Liver (tissue), 9 donors: Measurements from ENCODE around the gene BACH2. TPM values are rescaled to one million over a fixed set of nuclear protein-coding genes. Genes with fewer than 3 reads are reported as not detected.

Experiments used
- DNase-seq: peaks from one replicate; pipeline ENCODE4 v3.0.0-alpha.2; 2017; ENCODE audit warnings: low spot score
- H3K27ac ChIP-seq, 2 donors: one replicate each; pipeline ENCODE4 v1.7.0; 2013; ENCODE audit warnings: inconsistent platforms in 2 of 2, low read length in 2 of 2, control low read depth in 1 of 2, low read depth in 1 of 2, mild to moderate bottlenecking in 1 of 2
- H3K27me3 ChIP-seq, 4 donors: one replicate each; pipeline versions ENCODE4 v1.6.1 to v1.7.0; 2013; ENCODE audit warnings: low read length in 3 of 4, inconsistent platforms in 1 of 4, mild to moderate bottlenecking in 1 of 4, moderate library complexity in 1 of 4; ENCODE audit not compliant: control insufficient read depth in 4 of 4, insufficient read depth in 4 of 4
- H3K36me3 ChIP-seq, 4 donors: one replicate each; pipeline versions ENCODE4 v1.6.1 to v1.7.0; 2013; ENCODE audit warnings: low read length in 3 of 4, mild to moderate bottlenecking in 3 of 4, low read depth in 1 of 4, moderate library complexity in 1 of 4; ENCODE audit not compliant: control insufficient read depth in 4 of 4, insufficient read depth in 3 of 4
- H3K4me1 ChIP-seq, 4 donors: one replicate each; pipeline versions ENCODE4 v1.6.1 to v1.7.0; 2013; ENCODE audit warnings: low read length in 3 of 4, mild to moderate bottlenecking in 3 of 4, moderate library complexity in 1 of 4; ENCODE audit not compliant: control insufficient read depth in 4 of 4, insufficient read depth in 4 of 4
- H3K4me3 ChIP-seq, 3 donors: one replicate each; pipeline versions ENCODE4 v1.6.1 to v1.7.0; 2013; ENCODE audit warnings: low read length in 3 of 3, control low read depth in 1 of 3, low read depth in 1 of 3, mild to moderate bottlenecking in 1 of 3
- H3K9ac ChIP-seq, 2 donors: one replicate each; pipeline ENCODE4 v1.7.0; 2013; ENCODE audit warnings: low read length in 2 of 2, mild to moderate bottlenecking in 2 of 2, moderate library complexity in 2 of 2, control low read depth in 1 of 2, low read depth in 1 of 2
- H3K9me3 ChIP-seq, 4 donors: one replicate each; pipeline versions ENCODE4 v1.6.1 to v1.7.0; 2013; ENCODE audit warnings: low read length in 3 of 4; ENCODE audit not compliant: control insufficient read depth in 4 of 4
- ATF3 ChIP-seq: IDR thresholded peaks from 2 replicates; pipeline ENCODE4 v1.6.1; 2016; ENCODE audit warnings: antibody characterized with exemption
- EGR1 ChIP-seq, 2 donors: IDR thresholded peaks; 2 replicates each; pipeline ENCODE4 v1.6.1; 2016 to 2018; ENCODE audit warnings: antibody characterized with exemption in 2 of 2, low read depth in 2 of 2
- FOXA1 ChIP-seq: IDR thresholded peaks from 2 replicates; pipeline ENCODE4 v1.6.1; 2016; ENCODE audit warnings: antibody characterized with exemption
- FOXA2 ChIP-seq: IDR thresholded peaks from 2 replicates; pipeline ENCODE4 v1.6.1; 2016; ENCODE audit warnings: antibody characterized with exemption
- GABPA ChIP-seq, 2 donors: IDR thresholded peaks in 1 of 2; conservative IDR thresholded peaks in 1 of 2; 2 replicates each; pipeline ENCODE4 v1.6.1; 2016; ENCODE audit warnings: antibody characterized with exemption in 2 of 2, mild to moderate bottlenecking in 1 of 2, moderate library complexity in 1 of 2
- HNF4A ChIP-seq, 2 donors: conservative IDR thresholded peaks; 2 replicates each; pipeline ENCODE4 v1.6.1; 2016; ENCODE audit warnings: antibody characterized with exemption in 2 of 2, mild to moderate bottlenecking in 2 of 2
- HNF4G ChIP-seq: IDR thresholded peaks from 2 replicates; pipeline ENCODE4 v1.6.1; 2016; ENCODE audit warnings: antibody characterized with exemption
- JUND ChIP-seq, 2 donors: IDR thresholded peaks; 2 replicates each; pipeline ENCODE4 v1.6.1; 2016; ENCODE audit warnings: antibody characterized with exemption in 2 of 2
- MAX ChIP-seq: IDR thresholded peaks from 2 replicates; pipeline ENCODE4 v1.6.1; 2016; ENCODE audit warnings: antibody characterized with exemption
- NR2F2 ChIP-seq: IDR thresholded peaks from 2 replicates; pipeline ENCODE4 v1.6.1; 2016; ENCODE audit warnings: antibody characterized with exemption
- RAD21 ChIP-seq, 2 donors: IDR thresholded peaks; 2 replicates each; pipeline ENCODE4 v1.6.1; 2016; ENCODE audit warnings: antibody characterized with exemption in 2 of 2, mild to moderate bottlenecking in 2 of 2
- RXRA ChIP-seq, 2 donors: IDR thresholded peaks; 2 replicates each; pipeline ENCODE4 v1.6.1; 2017 to 2018; ENCODE audit warnings: antibody characterized with exemption in 2 of 2, mild to moderate bottlenecking in 1 of 2
- TAF1 ChIP-seq: conservative IDR thresholded peaks from 2 replicates; pipeline ENCODE4 v1.6.1; 2016; ENCODE audit warnings: antibody characterized with exemption, mild to moderate bottlenecking
- YY1 ChIP-seq: IDR thresholded peaks from 2 replicates; pipeline ENCODE4 v1.6.1; 2016; ENCODE audit warnings: antibody characterized with exemption, mild to moderate bottlenecking
- ZBTB33 ChIP-seq: IDR thresholded peaks from 2 replicates; pipeline ENCODE4 v1.6.1; 2016; ENCODE audit warnings: antibody characterized with exemption
- WGBS: extraction: QIAGEN DNeasy Blood & Tissue Kit; methylation state at CpG from one replicate; pipeline ENCODE4 v1.1.7; 2013; 5-methylcytosine and 5-hydroxymethylcytosine counted together
- polyA plus RNA-seq, 2 donors: library from polyadenylated mRNA; stranded (reverse) in 1 of 2; unstranded in 1 of 2; fragments of 200-250 nt in 1 of 2; fragments of >200 nt in 1 of 2; fragmentation: Nextera tagmentation in 1 of 2; extraction: Ambion mirVana in 1 of 2; gene quantifications; one replicate each; pipeline versions ENCODE4 v1.2.1 to v1.2.3, GENCODE V29; 2013 to 2015
- total RNA-seq, 2 donors: library from RNA; depleted of rRNA; stranded (reverse); fragments of >200 nt; gene quantifications; one replicate each; pipeline ENCODE4 v1.2.3, GENCODE V29; 2014
- TF ChIP-seq, protein P1 (sequence below): IDR thresholded peaks from 2 replicates; pipeline ENCODE4 v1.6.1; 2016; ENCODE audit warnings: antibody characterized with exemption, mild to moderate bottlenecking
- TF ChIP-seq, protein P2 (sequence below): fragments of 150-350 bp; IDR thresholded peaks from 2 replicates; pipeline ENCODE4 v1.5.1; 2017; ENCODE audit warnings: improper control_type of control experiment, low read depth, low read length; ENCODE audit not compliant: missing input control
- donor health status: healthy.
- donor health status: healthy.
- donor health status: healthy.
- donor health status: healthy.
- donor health status: healthy.

BACH2 gene
- total and polyA plus RNA-seq, 4 donors: 1.9 to 3.7 (median 1.9) TPM

DNA sequence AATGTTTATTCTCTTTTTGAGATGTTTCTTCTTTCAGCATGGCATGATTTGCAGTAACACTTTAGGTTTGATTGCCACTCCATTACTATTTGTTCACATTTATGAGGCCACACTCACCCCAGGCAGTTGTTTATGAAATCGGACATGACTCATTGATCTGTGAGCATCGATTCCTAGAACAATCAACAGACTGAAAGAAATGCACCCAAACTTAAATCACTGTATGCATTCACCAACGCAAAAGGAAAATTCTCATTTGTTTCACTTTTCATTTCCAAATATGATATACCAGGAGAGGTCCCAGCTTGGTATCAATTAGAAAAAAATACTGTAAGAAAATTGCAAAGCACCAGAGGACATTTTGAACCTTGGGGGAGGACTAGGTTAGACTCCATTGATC is 407.8 kb downstream of the BACH2 start:
- Histone ChIP-seq H3K27ac (no peak overlapping the region), H3K9ac (no peak overlapping the region), H3K9me3 (peaks cover 0 to 4% (median 2%) of the 10 kb centered on the region in 4 donors), H3K4me3 (no peak overlapping the region), H3K4me1 (no peaks in the 10 kb centered on the region), H3K27me3 (peaks cover 0 to 6% (median 2%) of the 10 kb centered on the region in 4 donors), H3K36me3 (no peaks in the 10 kb centered on the region)
- TF ChIP-seq RAD21 (IDR thresholded peaks at IDR 0.05) (no peak), MAX (no peak), HNF4A (conservative IDR thresholded peaks at IDR 0.05) (no peak), TAF1 (no peak), HNF4G (no peak), GABPA (IDR thresholded peaks at IDR 0.05 in 1 of 2, conservative IDR thresholded peaks at IDR 0.05 in 1 of 2) (no peak), EGR1 (IDR thresholded peaks at IDR 0.05; ENCODE audit: low read depth in 2 of 2) (no peak), RXRA (IDR thresholded peaks at IDR 0.05) (no peak)
- TF ChIP-seq, protein P1, sequence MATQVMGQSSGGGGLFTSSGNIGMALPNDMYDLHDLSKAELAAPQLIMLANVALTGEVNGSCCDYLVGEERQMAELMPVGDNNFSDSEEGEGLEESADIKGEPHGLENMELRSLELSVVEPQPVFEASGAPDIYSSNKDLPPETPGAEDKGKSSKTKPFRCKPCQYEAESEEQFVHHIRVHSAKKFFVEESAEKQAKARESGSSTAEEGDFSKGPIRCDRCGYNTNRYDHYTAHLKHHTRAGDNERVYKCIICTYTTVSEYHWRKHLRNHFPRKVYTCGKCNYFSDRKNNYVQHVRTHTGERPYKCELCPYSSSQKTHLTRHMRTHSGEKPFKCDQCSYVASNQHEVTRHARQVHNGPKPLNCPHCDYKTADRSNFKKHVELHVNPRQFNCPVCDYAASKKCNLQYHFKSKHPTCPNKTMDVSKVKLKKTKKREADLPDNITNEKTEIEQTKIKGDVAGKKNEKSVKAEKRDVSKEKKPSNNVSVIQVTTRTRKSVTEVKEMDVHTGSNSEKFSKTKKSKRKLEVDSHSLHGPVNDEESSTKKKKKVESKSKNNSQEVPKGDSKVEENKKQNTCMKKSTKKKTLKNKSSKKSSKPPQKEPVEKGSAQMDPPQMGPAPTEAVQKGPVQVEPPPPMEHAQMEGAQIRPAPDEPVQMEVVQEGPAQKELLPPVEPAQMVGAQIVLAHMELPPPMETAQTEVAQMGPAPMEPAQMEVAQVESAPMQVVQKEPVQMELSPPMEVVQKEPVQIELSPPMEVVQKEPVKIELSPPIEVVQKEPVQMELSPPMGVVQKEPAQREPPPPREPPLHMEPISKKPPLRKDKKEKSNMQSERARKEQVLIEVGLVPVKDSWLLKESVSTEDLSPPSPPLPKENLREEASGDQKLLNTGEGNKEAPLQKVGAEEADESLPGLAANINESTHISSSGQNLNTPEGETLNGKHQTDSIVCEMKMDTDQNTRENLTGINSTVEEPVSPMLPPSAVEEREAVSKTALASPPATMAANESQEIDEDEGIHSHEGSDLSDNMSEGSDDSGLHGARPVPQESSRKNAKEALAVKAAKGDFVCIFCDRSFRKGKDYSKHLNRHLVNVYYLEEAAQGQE: no peak
- TF ChIP-seq, protein P2, sequence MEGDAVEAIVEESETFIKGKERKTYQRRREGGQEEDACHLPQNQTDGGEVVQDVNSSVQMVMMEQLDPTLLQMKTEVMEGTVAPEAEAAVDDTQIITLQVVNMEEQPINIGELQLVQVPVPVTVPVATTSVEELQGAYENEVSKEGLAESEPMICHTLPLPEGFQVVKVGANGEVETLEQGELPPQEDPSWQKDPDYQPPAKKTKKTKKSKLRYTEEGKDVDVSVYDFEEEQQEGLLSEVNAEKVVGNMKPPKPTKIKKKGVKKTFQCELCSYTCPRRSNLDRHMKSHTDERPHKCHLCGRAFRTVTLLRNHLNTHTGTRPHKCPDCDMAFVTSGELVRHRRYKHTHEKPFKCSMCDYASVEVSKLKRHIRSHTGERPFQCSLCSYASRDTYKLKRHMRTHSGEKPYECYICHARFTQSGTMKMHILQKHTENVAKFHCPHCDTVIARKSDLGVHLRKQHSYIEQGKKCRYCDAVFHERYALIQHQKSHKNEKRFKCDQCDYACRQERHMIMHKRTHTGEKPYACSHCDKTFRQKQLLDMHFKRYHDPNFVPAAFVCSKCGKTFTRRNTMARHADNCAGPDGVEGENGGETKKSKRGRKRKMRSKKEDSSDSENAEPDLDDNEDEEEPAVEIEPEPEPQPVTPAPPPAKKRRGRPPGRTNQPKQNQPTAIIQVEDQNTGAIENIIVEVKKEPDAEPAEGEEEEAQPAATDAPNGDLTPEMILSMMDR: no peak
- DNase-seq: no peak
- WGBS: 66% methylated on average over 3 of the region's 3 CpGs

- DNase-seq: no peak
- TF ChIP-seq, protein P1: no peak
- TF ChIP-seq FOXA1 (no peak), ZBTB33 (no peak), EGR1 (IDR thresholded peaks at IDR 0.05; ENCODE audit: low read depth in 2 of 2) (no peak), JUND (IDR thresholded peaks at IDR 0.05) (no peak), GABPA (IDR thresholded peaks at IDR 0.05 in 1 of 2, conservative IDR thresholded peaks at IDR 0.05 in 1 of 2) (no peak), HNF4G (no peak), YY1 (no peak), NR2F2 (no peak), ATF3 (no peak), TAF1 (no peak), RAD21 (IDR thresholded peaks at IDR 0.05) (no peak), FOXA2 (no peak)
- peaks cover 0 to 4% (median 2%) of the 10 kb centered on the region in 4 donors for H3K9me3 ChIP-seq
- no peak overlapping the region for H3K4me3 ChIP-seq
- no peak overlapping the region for H3K9ac ChIP-seq
- H3K36me3 ChIP-seq: no peaks in the 10 kb centered on the region
- H3K27me3 ChIP-seq: peaks cover 0 to 4% (median 0%) of the 10 kb centered on the region in 4 donors
- no peaks in the 10 kb centered on the region for H3K4me1 ChIP-seq
- no peak overlapping the region for H3K27ac ChIP-seq
- WGBS: 86% methylated on average over 7 of the region's 7 CpGs
Measured at GRCh38 chr6:89888138-89888514, 408.5 kb downstream of the BACH2 start.
